GM19043 (cell line): ENCODE data around the gene ZFHX3.
A peak's percentile ranks its signal among the peaks of the same experiment; 100 is the strongest.
"Not testable (repeated sequence)": the region's sequence is repeated elsewhere in the genome, so short reads cannot be mapped to it uniquely, and the experiment has no call there.

Source experiments
- ATAC-seq: cut with Tn5 transposase; IDR thresholded peaks from one replicate; pipeline ENCODE4 v1.9.1; 2021; ENCODE audit warnings: low read depth; ENCODE audit not compliant: unreplicated experiment

ZFHX3 gene

DNA sequence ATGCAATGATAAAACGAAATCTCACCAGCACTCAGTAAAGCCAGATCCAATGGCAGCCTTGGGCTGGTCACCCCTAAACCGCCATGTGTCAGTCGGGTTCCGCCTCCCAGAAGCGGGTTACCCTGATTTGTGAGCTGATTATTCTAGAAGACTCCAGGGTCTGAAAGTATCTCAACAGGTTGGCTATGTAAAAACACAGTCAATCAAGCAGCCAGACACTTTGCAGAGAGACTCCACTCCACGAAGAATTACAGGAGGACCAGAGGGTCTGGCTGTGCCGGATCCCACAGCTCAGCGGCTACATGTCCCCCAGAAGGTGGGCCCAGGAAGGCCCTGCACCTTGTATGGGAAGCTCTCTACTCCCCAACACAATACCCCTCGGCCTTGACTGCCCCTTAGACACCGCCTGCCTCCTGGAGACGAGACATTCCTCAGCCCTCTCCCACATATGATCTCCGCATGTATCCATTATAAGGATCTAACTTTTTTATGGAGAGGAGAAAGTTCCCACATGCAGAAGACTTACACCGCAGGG, 23.3 kb downstream of the ZFHX3 start:
- no peak for ATAC-seq

DNA sequence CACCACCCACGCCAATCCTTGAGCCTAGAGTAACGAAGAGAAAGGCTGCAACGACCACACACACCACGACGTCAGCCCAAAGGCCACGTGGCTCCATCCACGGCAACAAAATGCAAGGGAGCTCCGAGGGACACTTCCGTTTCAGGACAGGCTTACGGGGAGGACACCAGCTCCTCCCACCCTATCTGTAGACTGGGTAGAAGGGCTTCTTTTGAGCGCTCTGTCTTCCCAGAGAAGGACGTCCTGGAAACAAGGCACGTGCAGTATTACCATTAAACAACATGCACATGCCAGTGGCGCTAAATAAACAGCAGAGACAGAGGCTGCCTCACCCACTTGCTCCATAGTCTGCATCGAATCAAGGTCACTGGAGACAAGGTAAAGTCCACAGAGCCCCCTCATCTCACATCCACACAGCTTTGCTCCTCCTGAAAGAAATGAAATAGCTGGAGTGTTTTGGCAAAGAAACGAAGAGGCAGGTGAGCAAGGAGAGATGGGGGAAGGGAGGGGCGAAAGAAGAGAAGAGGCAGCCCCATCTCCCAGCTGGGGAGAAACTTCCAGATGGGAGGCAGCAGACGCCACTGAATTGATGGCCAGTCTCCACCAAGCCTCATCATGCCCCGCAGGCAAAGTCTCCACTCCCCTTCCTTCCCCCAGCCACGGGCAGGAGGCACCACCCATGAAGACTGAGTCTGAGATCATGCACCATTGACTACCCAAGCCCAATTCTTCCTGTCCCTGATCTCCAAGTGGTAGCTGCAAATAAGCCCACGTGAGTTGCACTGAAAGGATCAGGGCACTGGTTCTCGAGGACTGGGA, 24.0 kb downstream of the ZFHX3 start:
- no peak for ATAC-seq

DNA sequence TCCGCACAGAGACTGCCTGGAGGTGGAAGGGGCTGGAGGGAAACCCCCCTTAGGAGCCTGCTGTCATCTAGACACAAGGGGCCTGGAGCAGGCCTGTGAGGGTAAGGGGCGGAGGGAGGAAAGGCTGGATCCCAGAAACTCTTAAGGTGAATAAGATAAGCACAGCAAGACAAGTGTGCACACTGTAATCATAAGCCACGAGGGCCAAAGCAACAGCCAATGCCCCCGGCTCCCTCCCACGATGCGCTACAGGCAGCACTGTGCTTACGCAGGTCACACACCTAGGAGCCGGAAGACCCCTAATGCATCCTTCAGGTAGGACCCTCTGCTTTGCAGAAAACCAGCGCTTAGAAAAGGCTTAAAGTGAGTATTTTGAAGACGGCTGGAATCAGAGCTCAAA, 24.6 kb downstream of the ZFHX3 start:
- ATAC-seq: no peak

DNA sequence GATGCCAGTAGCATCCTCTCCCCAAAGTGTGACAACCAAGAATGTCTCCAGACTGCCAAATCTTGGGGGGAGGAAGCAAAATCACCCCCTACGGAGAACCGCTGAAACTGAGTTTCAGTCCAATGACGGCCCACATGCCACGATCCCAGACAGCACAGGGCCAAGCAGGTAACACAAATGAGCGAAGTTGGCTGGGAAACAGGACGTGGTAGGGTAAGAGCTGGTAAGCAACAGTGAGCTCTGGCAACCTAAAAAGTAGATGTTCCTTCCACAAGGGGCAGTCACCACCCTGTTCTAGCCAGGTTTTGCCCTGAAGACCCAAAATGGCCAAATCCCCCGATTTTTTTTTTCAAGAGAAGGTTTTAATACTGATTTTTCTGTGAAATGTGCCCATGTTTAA, 25.4 kb downstream of the ZFHX3 start:
- no peak for ATAC-seq

DNA sequence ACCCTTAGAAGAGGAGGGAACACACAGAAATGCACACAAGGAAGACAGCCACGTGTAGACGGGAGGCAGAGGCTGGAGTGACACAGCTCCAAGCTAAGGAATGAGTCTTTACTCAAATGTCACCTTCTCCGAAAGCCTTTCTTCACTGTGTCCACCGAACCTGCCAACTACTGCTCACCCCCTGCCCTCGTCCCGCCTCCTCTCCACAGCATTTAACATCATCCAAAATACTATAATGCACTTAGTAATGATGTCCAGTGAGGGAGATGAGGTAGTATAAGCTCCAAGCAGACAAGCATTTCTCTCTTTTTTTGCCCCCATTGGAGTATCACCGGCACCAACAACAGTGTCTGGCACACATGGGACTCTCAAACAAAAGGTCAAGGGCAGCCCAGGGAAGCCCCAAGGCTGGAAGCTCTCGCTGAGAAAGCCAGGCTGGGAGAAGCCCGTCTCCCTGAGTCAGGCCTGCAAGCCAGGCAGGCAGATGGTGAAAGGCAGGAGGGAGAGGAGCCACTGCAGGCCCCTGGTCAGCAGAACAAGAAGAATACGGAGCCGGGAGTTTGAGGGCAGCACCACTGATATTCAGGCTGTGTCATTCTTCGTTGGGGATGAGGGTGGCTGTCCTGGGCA, 25.9 kb downstream of the ZFHX3 start:
- no peak for ATAC-seq

DNA sequence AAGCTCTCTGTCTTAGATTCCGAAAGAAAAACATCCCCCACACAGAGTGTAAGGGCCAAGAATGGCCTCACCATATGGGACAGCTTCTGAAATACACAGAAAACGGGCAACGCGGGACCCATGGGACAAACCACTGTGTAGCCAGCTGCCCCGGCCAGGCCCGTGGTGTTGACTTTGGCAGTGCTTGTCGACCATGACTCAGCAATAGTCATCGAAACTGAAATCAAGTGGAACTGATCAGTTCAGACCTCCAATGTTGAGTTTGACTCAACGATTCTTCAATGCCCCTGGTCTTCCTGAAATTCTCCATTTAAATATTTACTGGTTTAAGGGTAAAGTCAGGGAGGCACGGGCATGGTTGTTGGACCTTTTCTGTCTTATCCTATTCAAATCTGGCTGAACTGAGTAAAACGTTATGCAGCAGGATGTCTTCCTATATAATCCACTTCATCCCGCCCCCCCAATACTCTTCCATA, 27.5 kb downstream of the ZFHX3 start:
- ATAC-seq: no peak

DNA sequence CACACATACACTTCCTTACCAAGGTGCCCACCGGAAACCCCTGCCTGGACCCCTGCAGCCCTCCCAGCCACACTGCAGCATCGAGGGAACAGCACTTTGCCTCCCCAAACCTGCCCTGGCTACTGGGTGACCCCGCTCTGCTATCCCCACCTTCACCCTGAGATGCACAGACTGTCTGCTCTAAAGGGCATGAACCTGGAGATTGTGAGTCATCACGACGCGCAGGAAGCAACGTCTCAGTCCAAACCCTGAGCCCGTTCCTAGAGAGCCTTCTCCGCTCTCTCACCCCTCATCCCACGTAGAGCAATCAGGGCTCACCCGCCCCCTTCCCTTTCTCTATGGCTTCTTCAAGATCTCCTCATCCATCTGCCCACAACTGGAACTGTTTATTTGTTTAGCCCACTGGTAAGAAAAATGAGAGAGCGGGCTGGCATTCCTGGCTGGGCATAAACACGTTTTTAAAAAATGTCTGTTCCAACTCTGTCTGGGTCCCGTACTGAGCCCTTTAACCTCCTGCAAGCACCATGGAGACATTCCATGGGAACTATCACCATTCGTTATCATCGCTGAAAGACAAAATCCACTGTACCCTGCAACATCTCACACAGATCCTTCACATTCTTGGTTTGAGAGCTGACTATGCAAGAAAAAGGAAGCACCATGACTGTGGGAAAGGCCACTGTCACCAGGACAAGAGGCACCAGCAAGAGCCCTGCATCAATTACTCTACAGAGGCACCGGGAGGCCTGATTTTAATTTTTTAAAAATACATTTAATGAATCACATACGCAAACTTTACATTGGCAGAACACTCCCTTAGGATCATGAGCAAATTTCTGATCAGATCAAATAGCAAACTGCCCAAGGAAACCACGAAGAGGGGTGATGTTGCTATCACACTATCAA, 28.2 kb downstream of the ZFHX3 start:
- ATAC-seq: no peak

DNA sequence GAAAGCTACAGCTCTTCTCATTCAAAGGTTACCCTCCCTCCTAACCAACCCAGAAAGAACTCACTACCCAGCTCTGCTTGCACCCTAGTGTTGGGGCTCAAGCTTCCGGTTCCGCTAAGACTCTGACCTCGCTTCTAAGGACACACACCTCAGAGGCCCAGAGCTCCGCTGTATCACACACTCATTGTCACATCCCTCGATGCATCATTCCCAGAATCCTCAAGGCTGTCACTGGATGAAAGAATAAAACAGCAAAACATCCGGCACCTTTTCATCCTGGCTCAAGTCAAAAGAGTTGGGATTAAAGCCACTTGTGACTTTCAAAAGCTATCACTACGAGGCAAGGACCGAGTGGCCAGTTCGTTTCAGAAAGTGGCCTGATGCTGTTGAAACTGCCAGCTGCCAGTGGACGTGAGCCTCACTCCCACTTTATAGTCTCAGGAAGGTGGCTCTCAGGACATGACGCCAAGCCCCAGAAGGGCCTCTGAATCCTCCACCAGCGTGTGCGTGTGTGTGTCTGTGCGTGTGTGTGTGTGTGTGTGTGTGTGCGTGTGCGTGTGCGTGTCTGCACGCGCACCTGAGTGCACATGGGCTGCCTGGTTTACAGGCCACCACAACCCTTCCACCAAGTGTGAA, 29.0 kb downstream of the ZFHX3 start:
- ATAC-seq: no peak

DNA sequence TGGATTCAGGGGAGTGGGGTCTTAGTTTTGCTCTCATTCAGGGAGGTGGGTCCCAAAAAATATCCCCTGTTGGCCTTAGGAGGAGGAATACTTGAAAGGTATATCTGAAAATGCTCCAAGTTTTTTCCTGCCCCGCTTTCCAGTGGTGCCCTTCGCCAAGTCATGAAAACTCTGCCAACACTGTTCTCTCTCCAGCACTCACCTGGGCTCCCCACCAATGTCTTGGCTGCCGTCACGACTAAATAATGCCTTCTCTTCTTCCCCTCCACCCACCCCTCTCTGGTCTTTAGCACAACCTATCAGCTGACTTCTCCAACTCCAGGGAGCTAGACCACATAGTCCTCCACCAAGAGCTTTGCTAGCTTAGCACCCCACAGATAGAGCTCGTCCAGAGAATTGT, 30.6 kb downstream of the ZFHX3 start:
- no peak for ATAC-seq

DNA sequence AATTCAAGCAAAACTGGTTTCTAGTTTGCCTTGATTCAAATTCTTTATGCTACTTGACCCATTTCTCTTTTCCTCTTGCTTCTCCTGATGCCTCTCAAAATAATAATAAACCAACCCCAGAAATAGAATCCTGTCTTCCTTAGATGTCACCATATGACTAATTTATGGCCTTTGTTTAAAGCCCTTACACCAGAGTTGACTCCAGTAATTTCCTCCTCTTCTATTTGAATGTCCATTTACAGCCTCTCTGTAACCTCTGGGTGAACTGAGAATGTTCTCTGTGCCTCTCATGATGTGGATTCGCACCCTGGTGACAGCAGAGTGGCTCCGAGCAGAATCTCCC, 31.5 kb downstream of the ZFHX3 start:
- peak; percentile 38 for ATAC-seq

DNA sequence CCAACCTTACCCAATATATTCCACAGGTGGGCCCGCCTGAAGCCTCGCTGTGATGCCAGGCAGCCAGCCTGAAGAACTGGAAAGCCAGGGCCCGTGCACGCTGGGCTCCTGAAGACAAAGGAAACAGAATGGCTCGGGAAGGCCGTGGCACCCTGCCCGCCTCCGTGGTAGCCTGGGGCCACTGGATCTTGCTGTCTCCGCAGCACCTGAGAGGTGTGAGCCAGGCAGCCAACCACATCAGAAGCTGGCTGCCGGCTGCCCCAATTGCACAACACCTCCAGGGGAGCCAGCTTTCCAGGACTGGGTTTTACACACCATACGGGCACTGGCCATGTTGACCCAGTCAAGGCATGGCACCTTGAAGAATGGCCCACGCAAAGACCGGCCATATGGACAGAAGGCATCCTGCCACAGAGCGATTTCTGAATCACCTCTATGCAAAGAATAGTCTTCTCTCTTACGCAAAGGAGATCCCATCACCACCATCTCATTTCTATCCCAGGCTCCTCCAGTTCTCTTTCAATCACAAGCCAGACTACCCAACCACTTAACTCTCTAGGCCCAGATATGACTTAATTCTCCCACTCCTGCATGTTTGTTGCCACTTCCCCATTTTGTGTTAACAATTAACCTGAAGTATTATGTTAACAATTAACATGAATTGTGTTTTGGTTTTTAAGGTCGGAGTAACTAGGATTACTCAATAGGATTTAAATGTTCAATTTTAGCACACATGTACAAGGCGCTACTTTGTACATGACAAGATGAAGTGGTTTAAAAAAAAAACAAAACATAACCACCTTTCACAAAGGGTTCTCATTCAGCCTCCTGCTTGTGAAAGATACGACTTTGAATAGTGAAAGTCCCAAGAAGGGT, 32.1 kb downstream of the ZFHX3 start:
- peak; percentile 89 for ATAC-seq

DNA sequence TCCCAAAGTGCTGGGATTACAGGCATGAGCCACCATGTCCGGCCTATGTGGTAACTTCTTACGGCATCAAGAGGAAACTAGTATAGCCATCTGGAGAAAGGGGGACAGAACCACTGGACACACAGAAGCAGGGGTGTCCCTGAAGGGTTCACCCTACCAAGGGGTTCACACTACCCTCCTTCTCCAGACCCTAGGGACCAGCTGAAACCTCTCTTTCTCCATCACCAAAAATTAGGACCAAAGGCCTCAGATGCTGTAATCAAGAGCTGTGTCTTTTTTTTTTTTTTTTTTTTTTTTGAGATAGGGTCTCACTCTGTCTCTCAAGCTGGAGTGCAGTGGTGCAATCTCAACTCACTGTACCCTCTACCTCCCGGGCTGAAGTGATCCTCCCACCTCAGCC, 33.2 kb downstream of the ZFHX3 start:
- no peak for ATAC-seq

DNA sequence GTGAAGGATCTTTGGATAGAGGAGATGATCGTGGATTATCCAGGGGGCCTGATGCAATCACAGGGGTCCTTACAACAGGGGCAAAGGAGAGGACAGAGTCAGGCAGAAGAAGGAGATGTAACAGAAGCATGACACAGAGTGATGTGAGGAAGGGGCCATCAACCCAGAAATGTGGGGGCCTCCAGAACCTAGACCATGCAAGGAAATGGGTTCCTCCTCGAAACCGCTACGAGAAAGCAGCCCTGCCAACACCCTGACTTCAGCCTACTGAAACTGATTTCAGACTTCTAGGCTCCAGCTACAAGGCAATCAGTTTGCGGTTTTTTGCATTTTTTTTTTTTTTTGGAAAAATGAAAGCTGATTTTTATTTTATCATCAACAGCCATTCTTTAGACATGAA, 34.0 kb downstream of the ZFHX3 start:
- ATAC-seq: no peak

DNA sequence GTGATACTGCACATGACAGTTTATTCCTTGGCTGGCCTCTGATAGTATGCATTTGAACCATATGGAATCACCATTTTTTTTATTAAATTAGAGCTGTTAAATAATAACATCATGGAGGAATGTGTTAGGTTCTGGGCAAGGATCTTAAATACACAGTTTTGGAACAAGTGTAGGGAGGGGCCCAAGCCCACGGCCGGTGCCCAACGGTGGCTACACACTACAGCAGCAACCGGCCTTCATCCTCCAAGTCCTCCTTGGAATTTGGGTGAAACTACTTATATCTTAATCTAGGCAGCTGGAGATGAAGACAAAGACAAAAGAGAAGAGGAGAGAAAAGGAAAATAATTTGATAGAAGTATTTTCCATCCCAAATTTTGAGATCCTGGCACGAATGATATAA, 35.6 kb downstream of the ZFHX3 start:
- no peak for ATAC-seq

DNA sequence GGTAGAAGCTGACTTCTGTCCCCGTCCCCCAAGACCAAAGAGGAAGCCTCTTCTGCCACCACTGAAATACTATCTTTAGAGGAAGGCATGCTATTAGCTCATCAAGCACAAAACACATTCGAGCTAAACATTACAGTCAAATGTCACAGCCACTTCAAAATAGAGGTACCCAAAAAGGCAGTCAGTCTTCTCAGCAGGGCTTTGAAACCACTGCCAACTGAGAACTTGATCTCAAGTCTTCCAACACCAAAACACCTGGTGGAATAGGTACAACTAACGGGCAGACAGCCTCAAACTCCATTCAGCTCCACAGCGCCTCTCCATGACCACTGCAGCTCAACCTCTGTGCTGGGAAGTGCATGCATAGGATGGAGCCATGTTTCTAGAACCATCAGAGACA, 36.0 kb downstream of the ZFHX3 start:
- ATAC-seq: no peak

DNA sequence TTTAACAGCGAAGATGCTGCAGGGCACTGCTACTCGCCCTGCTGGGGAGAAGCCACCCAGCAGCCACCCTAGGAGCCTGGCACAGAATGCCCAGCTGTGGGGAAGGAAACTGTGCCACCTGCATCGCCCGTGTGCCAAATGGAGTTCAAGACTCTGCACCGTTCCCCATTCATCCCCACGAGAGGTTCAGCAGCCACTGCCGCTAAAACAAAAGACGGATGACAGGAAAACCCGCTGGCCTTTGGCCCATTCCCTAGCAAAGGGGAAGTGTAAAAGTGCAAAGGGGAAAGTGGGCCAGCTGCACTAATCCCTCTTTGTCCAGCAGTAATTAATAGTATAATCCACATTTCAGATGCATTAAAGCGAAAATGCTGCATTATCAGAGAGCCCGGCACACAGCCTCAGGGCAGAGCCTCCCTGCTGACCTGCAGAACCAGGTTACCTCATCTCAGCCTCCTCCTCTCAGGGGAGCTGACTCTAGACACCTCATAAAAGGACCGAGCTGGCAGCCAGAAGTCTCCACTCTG, 37.7 kb downstream of the ZFHX3 start:
- no peak for ATAC-seq

DNA sequence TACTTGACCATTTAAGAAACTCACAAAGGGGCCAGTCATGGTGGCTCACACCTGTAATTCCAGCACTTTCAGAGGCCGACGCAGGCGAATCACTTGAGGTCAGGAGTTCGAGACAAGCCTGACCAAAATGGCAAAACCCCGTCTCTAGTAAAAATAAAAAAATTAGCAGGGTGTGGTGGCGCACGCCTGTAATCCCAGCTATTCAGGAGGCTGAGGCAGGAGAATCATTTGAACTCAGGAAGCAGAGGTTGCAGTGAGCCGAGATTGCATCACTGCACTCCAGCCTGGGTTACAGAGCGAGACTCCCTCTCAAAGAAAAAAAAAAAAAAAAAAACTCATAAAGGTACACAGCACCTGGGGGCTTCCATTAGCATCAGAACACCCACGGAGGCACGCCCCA, 38.2 kb downstream of the ZFHX3 start:
- not testable (repeated sequence) for ATAC-seq

DNA sequence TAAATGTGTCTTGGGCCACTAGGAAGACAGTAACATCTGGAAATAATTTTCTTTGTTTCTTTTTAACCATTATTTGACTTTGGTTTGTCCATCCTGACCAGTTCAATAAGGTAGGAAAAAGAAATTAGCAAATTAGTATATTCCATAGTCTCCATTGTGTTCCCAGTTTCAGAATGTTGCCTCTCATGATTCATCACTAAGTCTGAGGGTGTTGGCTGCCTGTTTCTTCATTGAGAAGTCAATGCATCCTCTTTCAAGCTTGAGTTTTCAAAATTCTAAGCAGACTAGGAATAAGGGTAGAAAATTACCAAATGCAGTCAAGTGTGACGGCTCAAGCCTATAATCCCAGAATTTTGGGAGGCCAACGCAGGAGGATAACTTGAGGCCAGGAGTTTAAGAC, 41.9 kb downstream of the ZFHX3 start:
- no peak for ATAC-seq

DNA sequence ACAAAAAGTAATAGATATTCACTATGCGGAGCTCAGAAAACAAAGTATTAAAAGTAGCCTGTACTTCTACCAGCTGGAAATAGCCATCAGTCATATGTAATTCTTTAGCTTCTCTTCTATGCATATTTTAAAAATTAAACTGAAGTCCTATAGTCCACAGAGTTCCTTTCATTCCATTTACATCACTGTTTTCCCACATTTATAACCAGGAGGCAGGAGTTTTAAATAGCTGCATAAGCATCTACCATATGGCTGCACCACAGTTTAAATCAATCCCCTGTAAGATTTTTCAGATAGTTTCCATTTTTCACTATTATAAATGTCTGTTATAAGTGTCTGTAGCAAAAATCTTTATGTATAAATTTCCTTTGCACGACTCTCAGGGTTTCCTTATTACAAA, 45.1 kb downstream of the ZFHX3 start:
- ATAC-seq: no peak
